ENCODE measurements around the gene FITM2.
"Not testable (repeated sequence)": the region's sequence is repeated elsewhere in the genome, so short reads cannot be mapped to it uniquely, and the experiment has no call there.

The FITM2 gene

GRCh38 chr20:44310664-44311639 is at the start of gene FITM2:
Gene FITM2, minus strand, starts transcription at chr20:44311202. Its CDS starts 54 bp downstream, at chr20:44311148.
- peak; percentile 75 for DNase-seq

- DNase-seq: no peak
Measured at GRCh38 chr20:44360221-44360620, 49.2 kb upstream of the FITM2 start.

- DNase-seq: no peak
Measured at GRCh38 chr20:44358776-44359175, 47.8 kb upstream of the FITM2 start.

GRCh38 chr20:44357555-44358125 is 46.6 kb upstream of the FITM2 start:
- DNase-seq: no peak

- no peak for DNase-seq
Measured at GRCh38 chr20:44357020-44357419, 46.0 kb upstream of the FITM2 start.

GRCh38 chr20:44356353-44356723 is 45.3 kb upstream of the FITM2 start:
- DNase-seq: no peak

GRCh38 chr20:44355498-44356352 is 44.7 kb upstream of the FITM2 start, which contains the start of gene HNF4A:
Gene HNF4A, plus strand, starts transcription at chr20:44355699. Its CDS starts 106 bp downstream, at chr20:44355805.
- no peak for DNase-seq

- DNase-seq: no peak
Measured at GRCh38 chr20:44354979-44355497, 44.0 kb upstream of the FITM2 start.

GRCh38 chr20:44350567-44350966 is 39.6 kb upstream of the FITM2 start:
- DNase-seq: no peak

- no peak for DNase-seq
Measured at GRCh38 chr20:44349349-44349748, 38.3 kb upstream of the FITM2 start.

- no peak for DNase-seq
Measured at GRCh38 chr20:44348168-44348659, 37.2 kb upstream of the FITM2 start.

- not testable (repeated sequence) for DNase-seq
Measured at GRCh38 chr20:44345941-44346340, 34.9 kb upstream of the FITM2 start.

- DNase-seq: no peak
Measured at GRCh38 chr20:44345147-44345546, 34.1 kb upstream of the FITM2 start.

GRCh38 chr20:44344723-44345122 is 33.7 kb upstream of the FITM2 start:
- no peak for DNase-seq

- no peak for DNase-seq
Measured at GRCh38 chr20:44343162-44343675, 32.2 kb upstream of the FITM2 start.

GRCh38 chr20:44342248-44342647 is 31.2 kb upstream of the FITM2 start:
- DNase-seq: no peak

GRCh38 chr20:44336725-44337380 is 25.9 kb upstream of the FITM2 start, which contains the start of gene R3HDML:
Gene R3HDML, plus strand, starts transcription at chr20:44337043. Its CDS starts 115 bp downstream, at chr20:44337158.
- no peak for DNase-seq

- no peak for DNase-seq
Measured at GRCh38 chr20:44336086-44336485, 25.1 kb upstream of the FITM2 start.

GRCh38 chr20:44335675-44336074 is 24.7 kb upstream of the FITM2 start:
- no peak for DNase-seq

- DNase-seq: no peak
Measured at GRCh38 chr20:44334709-44335108, 23.7 kb upstream of the FITM2 start.

- no peak for DNase-seq
Measured at GRCh38 chr20:44334306-44334705, 23.3 kb upstream of the FITM2 start.

GRCh38 chr20:44331201-44331600 is 20.2 kb upstream of the FITM2 start:
- DNase-seq: no peak

Data from NCI-H1694 (cell line).